Measurements from ENCODE around the gene NT5M.

The NT5M gene

GRCh38 chr17:17356149-17356930, 53.2 kb downstream of the NT5M start:
- no peak for DNase-seq

GRCh38 chr17:17356931-17357270, 53.7 kb downstream of the NT5M start:
- no peak for DNase-seq

GRCh38 chr17:17358060-17358751, 55.0 kb downstream of the NT5M start:
- DNase-seq = no peak

- no peak for DNase-seq
Measured at GRCh38 chr17:17358866-17359265, 55.7 kb downstream of the NT5M start.

- no peak for DNase-seq
Measured at GRCh38 chr17:17359271-17359670, 56.1 kb downstream of the NT5M start.

GRCh38 chr17:17360087-17360730, 57.0 kb downstream of the NT5M start:
- no peak for DNase-seq

GRCh38 chr17:17361543-17361866, 58.3 kb downstream of the NT5M start:
- no peak for DNase-seq

- no peak for DNase-seq
Measured at GRCh38 chr17:17361867-17362539, 58.8 kb downstream of the NT5M start.

GRCh38 chr17:17362540-17362930, 59.4 kb downstream of the NT5M start:
- no peak for DNase-seq

- no peak for DNase-seq
Measured at GRCh38 chr17:17363638-17364337, 60.6 kb downstream of the NT5M start.

- DNase-seq = no peak
Measured at GRCh38 chr17:17364338-17364667, 61.1 kb downstream of the NT5M start.

GRCh38 chr17:17365476-17366110, 62.4 kb downstream of the NT5M start:
- no peak for DNase-seq

- DNase-seq = no peak
Measured at GRCh38 chr17:17366235-17366634, 63.1 kb downstream of the NT5M start.

GRCh38 chr17:17366941-17367875, 64.0 kb downstream of the NT5M start:
- no peak for DNase-seq

GRCh38 chr17:17367931-17368330, 64.8 kb downstream of the NT5M start:
- DNase-seq = no peak

- DNase-seq = no peak
Measured at GRCh38 chr17:17370711-17371110, 67.5 kb downstream of the NT5M start.

GRCh38 chr17:17372856-17373520, 69.8 kb downstream of the NT5M start:
- DNase-seq = no peak

GRCh38 chr17:17375841-17376240, 72.7 kb downstream of the NT5M start:
- no peak for DNase-seq

GRCh38 chr17:17376362-17376761, 73.2 kb downstream of the NT5M start:
- no peak for DNase-seq

- DNase-seq = no peak
Measured at GRCh38 chr17:17377071-17377967, 74.1 kb downstream of the NT5M start.
